Thyroid gland (tissue), 4 donors: ENCODE results near the gene HLA-C. TPM values are rescaled to one million over a fixed set of nuclear protein-coding genes. Genes with fewer than 3 reads are reported as not detected.

Experiments
- DNase-seq, 2 donors: peaks; one replicate each; pipeline ENCODE4 v3.0.0-alpha.2; 2019
- H3K27ac ChIP-seq, 3 donors: fragments of 200-600 bp; sonication (generic); 1 replicate in 2 of 3; 2 replicates in 1 of 3; pipeline ENCODE4 v1.5.1; 2016 to 2019; ENCODE audit warnings: mild to moderate bottlenecking in 1 of 3, moderate library complexity in 1 of 3
- H3K27me3 ChIP-seq: fragments of 200-600 bp; sonication (generic); one replicate; pipeline ENCODE4 v1.5.1; 2019
- H3K36me3 ChIP-seq, 2 donors: fragments of 200-600 bp; sonication (generic); one replicate each; pipeline ENCODE4 v1.5.1; 2016 to 2019
- H3K4me1 ChIP-seq, 2 donors: fragments of 200-600 bp; sonication (generic); one replicate each; pipeline ENCODE4 v1.5.1; 2017 to 2019
- H3K4me3 ChIP-seq, 3 donors: fragments of 200-600 bp; sonication (generic); replicated peaks in 1 of 3; 1 replicate in 2 of 3; 2 replicates in 1 of 3; pipeline ENCODE4 v1.5.1; 2016; ENCODE audit warnings: mild to moderate bottlenecking in 1 of 3
- H3K9me3 ChIP-seq: fragments of 200-600 bp; sonication (generic); one replicate; pipeline ENCODE4 v1.5.1; 2017
- POLR2A ChIP-seq, 2 donors: fragments of 450-650 bp; IDR thresholded peaks; one replicate each; pipeline ENCODE4 v1.6.1; 2017; ENCODE audit warnings: antibody characterized with exemption in 2 of 2, mild to moderate bottlenecking in 2 of 2, moderate library complexity in 1 of 2
- WGBS, 2 donors: methylation state at CpG; one replicate each; pipeline ENCODE4 v1.1.5; 2017; 5-methylcytosine and 5-hydroxymethylcytosine counted together
- intact Hi-C: fragments of 100-400 bp; cut with DNase I; formaldehyde crosslinking; loops from one replicate; pipeline ENCODE4 v1.15.1; 2023
- total RNA-seq, 4 donors: library from RNA; depleted of rRNA; stranded (reverse); fragments of >200 nt; gene quantifications; one replicate each; pipeline ENCODE4 v1.2.3, GENCODE V29; 2016
- TF ChIP-seq, protein P1 (sequence below), 6 experiments: fragments of 200-600 bp in 3 of 6; fragments of 450-650 bp in 3 of 6; sonication (generic) in 3 of 6; IDR thresholded peaks; one replicate each; pipeline ENCODE4 v1.5.1; 2016 to 2019; ENCODE audit warnings: antibody characterized with exemption in 6 of 6, mild to moderate bottlenecking in 2 of 6, inconsistent platforms in 1 of 6, moderate library complexity in 1 of 6

HLA-C gene
- total RNA-seq, 4 donors from 2014 or later, result 170 to 540 (median 399) TPM

- H3K4me1 ChIP-seq, result peaks cover 0 to 11% of the 10 kb centered on the region in 2 donors
- H3K9me3 ChIP-seq, result no peaks in the 10 kb centered on the region
- no peaks in the 10 kb centered on the region for H3K27me3 ChIP-seq
- no peak for TF ChIP-seq POLR2A (IDR thresholded peaks at IDR 0.05)
- TF ChIP-seq, protein P1, sequence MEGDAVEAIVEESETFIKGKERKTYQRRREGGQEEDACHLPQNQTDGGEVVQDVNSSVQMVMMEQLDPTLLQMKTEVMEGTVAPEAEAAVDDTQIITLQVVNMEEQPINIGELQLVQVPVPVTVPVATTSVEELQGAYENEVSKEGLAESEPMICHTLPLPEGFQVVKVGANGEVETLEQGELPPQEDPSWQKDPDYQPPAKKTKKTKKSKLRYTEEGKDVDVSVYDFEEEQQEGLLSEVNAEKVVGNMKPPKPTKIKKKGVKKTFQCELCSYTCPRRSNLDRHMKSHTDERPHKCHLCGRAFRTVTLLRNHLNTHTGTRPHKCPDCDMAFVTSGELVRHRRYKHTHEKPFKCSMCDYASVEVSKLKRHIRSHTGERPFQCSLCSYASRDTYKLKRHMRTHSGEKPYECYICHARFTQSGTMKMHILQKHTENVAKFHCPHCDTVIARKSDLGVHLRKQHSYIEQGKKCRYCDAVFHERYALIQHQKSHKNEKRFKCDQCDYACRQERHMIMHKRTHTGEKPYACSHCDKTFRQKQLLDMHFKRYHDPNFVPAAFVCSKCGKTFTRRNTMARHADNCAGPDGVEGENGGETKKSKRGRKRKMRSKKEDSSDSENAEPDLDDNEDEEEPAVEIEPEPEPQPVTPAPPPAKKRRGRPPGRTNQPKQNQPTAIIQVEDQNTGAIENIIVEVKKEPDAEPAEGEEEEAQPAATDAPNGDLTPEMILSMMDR (IDR thresholded peaks at IDR 0.05), result no peak
- intact Hi-C loops, result no loop called here
- WGBS, 2 donors, result 3 to 5% methylated on average over 9 to 15 of the region's 57 CpGs
- H3K36me3 ChIP-seq, result no peaks in the 10 kb centered on the region
- no peak overlapping the region for H3K27ac ChIP-seq
- peak overlapping the region in 1 of 3 donors; percentile 21 for H3K4me3 ChIP-seq
- peak; percentile 77 to 87 for DNase-seq
Observed at GRCh38 chr6:31308050-31308844, 36.4 kb upstream of the HLA-C start.

DNA sequence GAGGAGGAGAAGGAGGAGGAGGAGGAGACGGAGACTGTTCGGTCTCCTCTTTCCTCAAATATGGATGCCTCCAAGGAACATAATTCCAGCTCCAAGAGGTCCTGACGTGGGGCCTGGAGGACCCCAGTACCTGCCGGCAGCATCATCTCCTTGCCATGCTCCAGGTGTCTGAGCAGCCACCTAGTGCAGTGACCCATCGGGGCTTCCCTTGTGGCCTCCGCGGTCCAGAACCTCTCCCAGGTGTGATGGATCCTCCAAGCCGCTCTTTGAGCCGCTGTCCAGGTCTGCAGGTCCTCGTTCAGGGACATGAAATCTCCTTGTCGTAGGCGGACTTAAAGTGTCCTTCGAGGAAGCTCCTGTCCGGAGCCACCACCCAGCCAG lies 35.8 kb upstream of the HLA-C start:
- TF ChIP-seq POLR2A (IDR thresholded peaks at IDR 0.05), result no peak
- TF ChIP-seq, protein P1 (IDR thresholded peaks at IDR 0.05), result no peak
- H3K27ac ChIP-seq, result no peak overlapping the region
- no peak overlapping the region for H3K4me3 ChIP-seq
- H3K9me3 ChIP-seq, result no peaks in the 10 kb centered on the region
- H3K36me3 ChIP-seq, result no peaks in the 10 kb centered on the region
- intact Hi-C loops, result no loop called here
- H3K4me1 ChIP-seq, result peaks cover 0 to 11% of the 10 kb centered on the region in 2 donors
- no peaks in the 10 kb centered on the region for H3K27me3 ChIP-seq
- WGBS, 2 donors, result 40 to 45% methylated on average over 12 of the region's 14 CpGs
- no peak for DNase-seq

DNA sequence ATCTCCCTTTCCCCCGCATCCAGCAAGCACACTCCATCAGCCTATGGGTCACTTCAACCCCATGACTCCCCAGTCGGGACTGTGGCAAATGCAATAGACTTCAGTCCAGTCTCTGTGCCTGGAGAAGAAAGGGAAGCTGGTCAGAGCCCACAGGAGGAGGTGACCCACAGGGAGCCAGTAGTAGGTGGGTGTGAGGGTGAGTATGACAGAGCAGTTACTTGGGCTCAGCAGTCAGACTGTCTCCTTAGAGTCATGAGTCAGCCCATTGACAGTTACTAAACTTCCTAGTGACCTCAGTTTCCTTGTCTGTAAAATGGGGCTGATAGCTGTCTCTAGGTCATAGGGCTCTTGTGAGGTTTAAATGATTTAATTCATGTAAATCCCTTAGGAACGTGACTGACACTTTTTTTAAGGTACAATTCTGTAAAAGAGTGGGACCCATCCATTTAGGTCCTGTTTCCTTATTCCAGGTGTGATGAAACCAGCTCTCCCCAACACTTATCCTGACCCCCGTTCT lies 33.9 kb upstream of the HLA-C start:
- no peaks in the 10 kb centered on the region for H3K36me3 ChIP-seq
- intact Hi-C loops, result no loop called here
- H3K4me1 ChIP-seq, result peaks cover 0 to 11% of the 10 kb centered on the region in 2 donors
- 87 to 90% methylated on average over 4 of the region's 4 CpGs for WGBS, 2 donors
- no peak overlapping the region for H3K4me3 ChIP-seq
- H3K9me3 ChIP-seq, result no peaks in the 10 kb centered on the region
- TF ChIP-seq POLR2A (IDR thresholded peaks at IDR 0.05), result no peak
- TF ChIP-seq, protein P1 (IDR thresholded peaks at IDR 0.05), result no peak
- H3K27me3 ChIP-seq, result no peaks in the 10 kb centered on the region
- DNase-seq, result no peak
- H3K27ac ChIP-seq, result no peak overlapping the region

- Histone ChIP-seq H3K9me3 (no peaks in the 10 kb centered on the region), H3K27me3 (no peaks in the 10 kb centered on the region), H3K4me1 (peaks cover 0 to 11% of the 10 kb centered on the region in 2 donors), H3K36me3 (no peaks in the 10 kb centered on the region), H3K27ac (no peak overlapping the region), H3K4me3 (no peak overlapping the region)
- DNase-seq, result no peak
- TF ChIP-seq, protein P1 (IDR thresholded peaks at IDR 0.05), result no peak
- TF ChIP-seq POLR2A (IDR thresholded peaks at IDR 0.05), result no peak
- intact Hi-C loops, result no loop called here
- 69 to 80% methylated on average over 4 of the region's 4 CpGs for WGBS, 2 donors
Observed at GRCh38 chr6:31304683-31305082, 32.8 kb upstream of the HLA-C start.

DNA sequence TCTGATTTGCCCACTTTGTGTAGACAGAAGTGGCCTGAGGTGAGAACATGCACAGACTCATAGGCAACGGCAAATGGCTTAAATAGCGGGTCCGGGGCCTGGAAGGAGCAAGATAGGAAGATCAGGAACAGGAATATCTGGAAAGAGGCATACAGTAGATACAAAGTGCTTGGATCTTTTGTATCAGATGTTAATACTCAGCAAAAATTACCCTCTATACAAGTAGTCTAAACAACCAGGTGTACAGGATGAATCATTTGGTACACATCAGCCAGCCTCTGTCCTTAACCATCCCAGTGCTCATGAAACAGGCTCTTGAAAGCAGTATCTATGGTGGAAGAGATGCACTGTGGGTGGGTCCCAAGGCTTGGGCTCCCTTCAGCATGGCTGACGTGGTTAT lies 28.9 kb upstream of the HLA-C start:
- 59 to 94% methylated on average over 4 of the region's 4 CpGs for WGBS, 2 donors
- intact Hi-C loops, result no loop called here
- no peak overlapping the region for H3K4me3 ChIP-seq

More for the DNA sequence above, 28.9 kb upstream of the HLA-C start:
- Histone ChIP-seq H3K9me3 (no peaks in the 10 kb centered on the region), H3K36me3 (no peaks in the 10 kb centered on the region), H3K4me1 (no peaks in the 10 kb centered on the region), H3K27ac (no peak overlapping the region), H3K27me3 (no peaks in the 10 kb centered on the region)
- TF ChIP-seq, protein P1 (IDR thresholded peaks at IDR 0.05), result no peak
- no peak for TF ChIP-seq POLR2A (IDR thresholded peaks at IDR 0.05)
- DNase-seq, result no peak
